OCI-LY7 (cell line): ENCODE measurements around the gene PCED1B. TPM values are rescaled to one million over a fixed set of nuclear protein-coding genes. Genes with fewer than 3 reads are reported as not detected.

Experiments
- BruUV-seq: library from RNA; stranded (reverse); fragments of 400-500 nt; replicated peaks from 2 replicates; lab custom pipeline; 2021; lab: Mats Ljungman, UMichigan
- CTCF ChIA-PET: fragments of 300-600 bp; sonication (Branson Sonifier 250); formaldehyde crosslinking; loops from one replicate; lab custom pipeline; 2022; ENCODE audit warnings: antibody characterized with exemption; ENCODE audit not compliant: unreplicated experiment; lab: Charles Lee
- POLR2A ChIA-PET: fragments of 300-600 bp; sonication (Branson Sonifier 250); formaldehyde crosslinking; loops from one replicate; lab custom pipeline; 2022; ENCODE audit warnings: antibody characterized with exemption; lab: Charles Lee
- DNase-seq: peaks from one replicate; pipeline ENCODE4 v3.0.0-alpha.2; 2015; ENCODE audit warnings: low spot score
- H2AFZ ChIP-seq: fragments of 200-600 bp; sonication (generic), shearing (Covaris generic); 2 replicates; pipeline ENCODE4 v1.6.1; 2014; ENCODE audit warnings: mild to moderate bottlenecking, antibody characterized with exemption, low read length, moderate library complexity
- H3K27ac ChIP-seq: fragments of 200-600 bp; sonication (generic); 2 replicates; pipeline ENCODE4 v1.5.1; 2014; ENCODE audit warnings: mixed run types, low read depth, mild to moderate bottlenecking, moderate library complexity, low read length, inconsistent platforms; ENCODE audit not compliant: poor library complexity, severe bottlenecking
- H3K36me3 ChIP-seq: fragments of 200-600 bp; sonication (generic); 2 replicates; pipeline ENCODE4 v1.6.1; 2014; ENCODE audit warnings: mild to moderate bottlenecking, antibody characterized with exemption, low read length, moderate library complexity, mixed read lengths; ENCODE audit not compliant: insufficient read depth
- H3K4me1 ChIP-seq: fragments of 200-600 bp; sonication (generic); 2 replicates; pipeline ENCODE4 v1.5.1; 2014; ENCODE audit warnings: mild to moderate bottlenecking, low read length; ENCODE audit not compliant: insufficient read depth, poor library complexity, severe bottlenecking
- H3K4me2 ChIP-seq: fragments of 200-600 bp; sonication (generic); 2 replicates; pipeline ENCODE4 v1.6.1; 2014; ENCODE audit warnings: mild to moderate bottlenecking, low read length
- H3K4me3 ChIP-seq: fragments of 200-600 bp; sonication (generic); 2 replicates; pipeline ENCODE4 v1.5.1; 2014; ENCODE audit warnings: mild to moderate bottlenecking, low read depth, low read length; ENCODE audit not compliant: poor library complexity, severe bottlenecking
- H3K79me2 ChIP-seq: fragments of 200-600 bp; sonication (generic); 2 replicates; pipeline ENCODE4 v1.6.1; 2016; ENCODE audit warnings: low read depth, mild to moderate bottlenecking, low read length, moderate library complexity, mixed read lengths; ENCODE audit not compliant: insufficient read depth
- H3K9me2 ChIP-seq: fragments of 200-600 bp; sonication (generic); 2 replicates; pipeline ENCODE4 v1.6.1; 2016; ENCODE audit warnings: mild to moderate bottlenecking, low read length, mixed read lengths; ENCODE audit not compliant: insufficient read depth
- H3K9me3 ChIP-seq: fragments of 200-600 bp; sonication (generic); 2 replicates; pipeline ENCODE4 v1.6.1; 2014; ENCODE audit warnings: mild to moderate bottlenecking, mixed run types, low read length, mixed read lengths
- H4K20me1 ChIP-seq: fragments of 200-600 bp; sonication (generic); 2 replicates; pipeline ENCODE4 v1.6.1; 2014; ENCODE audit warnings: mild to moderate bottlenecking, antibody characterized with exemption, low read length, moderate library complexity, mixed read lengths; ENCODE audit not compliant: insufficient read depth
- EZH2phosphoT487 ChIP-seq: fragments of 200-600 bp; sonication (generic); IDR thresholded peaks from 2 replicates; pipeline ENCODE4 v1.6.1; 2018; ENCODE audit warnings: low read depth, borderline replicate concordance, mild to moderate bottlenecking, mixed run types, antibody characterized with exemption, low read length, moderate library complexity, mixed read lengths
- intact Hi-C: fragments of 100-400 bp; cut with micrococcal nuclease; formaldehyde crosslinking; loops from one replicate; pipeline ENCODE4 v1.10.0; 2022; ENCODE audit not compliant: unreplicated experiment
- total RNA-seq, 2 experiments: library from RNA; depleted of rRNA in 1 of 2; stranded (reverse); fragments of >200 nt in 1 of 2; shearing (Covaris generic) in 1 of 2; gene quantifications; 2 replicates each; pipeline ENCODE4 v1.2.3, GENCODE V29; 2014 to 2022
- TF ChIP-seq, protein P1 (sequence below): fragments of 200-600 bp; sonication (generic); conservative IDR thresholded peaks from 2 replicates; pipeline ENCODE4 v1.5.1; 2014; ENCODE audit warnings: mild to moderate bottlenecking, antibody characterized with exemption, low read length, moderate library complexity, mixed read lengths

Gene PCED1B
- total RNA-seq, 2 experiments from 2014 or later: 8.4 to 24.3 TPM

DNA sequence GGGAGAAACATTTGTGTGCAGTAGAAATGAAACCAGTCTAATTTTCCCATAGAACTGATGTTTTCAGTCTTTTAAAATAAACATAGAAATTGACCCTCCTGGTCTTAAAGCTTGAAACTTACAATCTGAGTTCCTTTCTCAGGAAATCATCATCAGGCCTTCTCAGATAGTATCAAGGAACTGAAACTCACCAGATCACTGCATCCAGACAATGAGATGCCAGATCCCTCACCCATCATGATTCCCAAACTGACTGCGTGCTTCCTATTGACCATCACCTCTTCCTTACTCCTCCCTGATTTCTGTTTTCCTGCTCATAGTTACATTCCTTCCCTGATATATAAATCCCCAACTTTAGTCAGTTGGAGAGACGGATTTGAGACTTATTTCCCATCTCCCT, 195.3 kb downstream of the PCED1B start:
- Histone ChIP-seq H3K27ac (no peak overlapping the region), H3K9me3 (no peaks in the 10 kb centered on the region), H3K4me3 (no peak overlapping the region), H4K20me1 (no peaks in the 10 kb centered on the region), H3K36me3 (no peaks in the 10 kb centered on the region), H3K4me1 (peaks cover 52% of the 10 kb centered on the region), H3K4me2 (peak overlapping the region; percentile 45), H3K9me2 (no peaks in the 10 kb centered on the region), H2AFZ (no peak overlapping the region), H3K79me2 (no peaks in the 10 kb centered on the region)
- TF ChIP-seq, protein P1, sequence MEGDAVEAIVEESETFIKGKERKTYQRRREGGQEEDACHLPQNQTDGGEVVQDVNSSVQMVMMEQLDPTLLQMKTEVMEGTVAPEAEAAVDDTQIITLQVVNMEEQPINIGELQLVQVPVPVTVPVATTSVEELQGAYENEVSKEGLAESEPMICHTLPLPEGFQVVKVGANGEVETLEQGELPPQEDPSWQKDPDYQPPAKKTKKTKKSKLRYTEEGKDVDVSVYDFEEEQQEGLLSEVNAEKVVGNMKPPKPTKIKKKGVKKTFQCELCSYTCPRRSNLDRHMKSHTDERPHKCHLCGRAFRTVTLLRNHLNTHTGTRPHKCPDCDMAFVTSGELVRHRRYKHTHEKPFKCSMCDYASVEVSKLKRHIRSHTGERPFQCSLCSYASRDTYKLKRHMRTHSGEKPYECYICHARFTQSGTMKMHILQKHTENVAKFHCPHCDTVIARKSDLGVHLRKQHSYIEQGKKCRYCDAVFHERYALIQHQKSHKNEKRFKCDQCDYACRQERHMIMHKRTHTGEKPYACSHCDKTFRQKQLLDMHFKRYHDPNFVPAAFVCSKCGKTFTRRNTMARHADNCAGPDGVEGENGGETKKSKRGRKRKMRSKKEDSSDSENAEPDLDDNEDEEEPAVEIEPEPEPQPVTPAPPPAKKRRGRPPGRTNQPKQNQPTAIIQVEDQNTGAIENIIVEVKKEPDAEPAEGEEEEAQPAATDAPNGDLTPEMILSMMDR: no peak
- no peak for TF ChIP-seq EZH2phosphoT487
- POLR2A ChIA-PET: interaction anchor here (1.1 to 2.7 kb wide), 2 partner anchors 55 to 83 kb away, joined by 3 to 10 read pairs; no protein-coding TSS in a partner anchor
- intact Hi-C loops: no loop called here
- CTCF ChIA-PET: no interaction called here
- no TSS peak for BruUV-seq
- DNase-seq: peak; percentile 25

- no peaks in the 10 kb centered on the region for H3K79me2 ChIP-seq
- no peaks in the 10 kb centered on the region for H3K36me3 ChIP-seq
- no peak for DNase-seq
- peak overlapping the region; percentile 49 for H3K27ac ChIP-seq
- peaks cover 37% of the 10 kb centered on the region for H3K4me1 ChIP-seq
- intact Hi-C loops: loop anchor here (2.0 kb wide), 1 partner anchor 59 kb away; no protein-coding TSS in a partner anchor
- TF ChIP-seq, protein P1: no peak
- no peak for TF ChIP-seq EZH2phosphoT487
- no peaks in the 10 kb centered on the region for H3K9me3 ChIP-seq
- peak overlapping the region; percentile 99 for H2AFZ ChIP-seq
- H4K20me1 ChIP-seq: no peaks in the 10 kb centered on the region
- CTCF ChIA-PET: interaction anchor here (1.0 kb wide), 1 partner anchor 32 kb away, joined by 3 read pairs; no protein-coding TSS in a partner anchor
- POLR2A ChIA-PET: interaction anchor here (0.9 to 2.7 kb wide), 9 partner anchors 8 to 244 kb away, joined by 3 to 10 read pairs (median 4); no protein-coding TSS in a partner anchor
- H3K4me2 ChIP-seq: peak overlapping the region; percentile 68
- no peaks in the 10 kb centered on the region for H3K9me2 ChIP-seq
- H3K4me3 ChIP-seq: peak overlapping the region; percentile 31
- no TSS peak for BruUV-seq
Observed at GRCh38 chr12:47276253-47276620, 196.8 kb downstream of the PCED1B start.
